Activated naive CD4-positive, alpha-beta T cell treated with anti-CD3 and anti-CD28 coated beads for 36 hours (primary cell): ENCODE data around the gene CCN5. TPM values are rescaled to one million over a fixed set of nuclear protein-coding genes. Genes with fewer than 3 reads are reported as not detected.

Source experiments
- CTCF ChIA-PET: fragments of 350-600 bp; sonication (Branson Sonifier 250); formaldehyde crosslinking; loops from one replicate; lab custom pipeline; 2021; ENCODE audit warnings: antibody characterized with exemption; lab: Charles Lee
- DNase-seq: peaks from one replicate; pipeline ENCODE4 v3.0.0-alpha.2; 2020
- H3K27ac Mint-ChIP-seq: one replicate; pipeline ENCODE4 v1.8.0; 2021; ENCODE audit warnings: mild to moderate bottlenecking, mixed read lengths
- H3K27me3 Mint-ChIP-seq: one replicate; pipeline ENCODE4 v1.8.0; 2021; ENCODE audit warnings: low read depth, mixed read lengths
- H3K36me3 Mint-ChIP-seq: one replicate; pipeline ENCODE4 v1.8.0; 2021; ENCODE audit warnings: low read depth, mixed read lengths
- H3K4me1 Mint-ChIP-seq: one replicate; pipeline ENCODE4 v1.8.0; 2021; ENCODE audit warnings: low read depth, mixed read lengths
- H3K4me3 Mint-ChIP-seq: one replicate; pipeline ENCODE4 v1.8.0; 2021; ENCODE audit warnings: mild to moderate bottlenecking, moderate library complexity, mixed read lengths
- H3K9me3 Mint-ChIP-seq: one replicate; pipeline ENCODE4 v1.8.0; 2021; ENCODE audit warnings: mixed read lengths
- intact Hi-C: fragments of 100-400 bp; cut with micrococcal nuclease; formaldehyde crosslinking; loops from one replicate; pipeline ENCODE4 v1.15.1; 2023
- total RNA-seq, 2 experiments: library from RNA; stranded (reverse); gene quantifications; one replicate each; pipeline ENCODE4 v1.2.3, GENCODE V29; 2021

Gene CCN5
- total RNA-seq, 2 experiments from 2014 or later, result not detected

- H3K4me1 Mint-ChIP-seq, result peaks cover 30% of the 10 kb centered on the region
- H3K4me3 Mint-ChIP-seq, result no peak overlapping the region
- H3K27ac Mint-ChIP-seq, result no peak overlapping the region
- intact Hi-C loops, result loop anchor here (5.0 to 10.0 kb wide), 2 partner anchors 240 to 518 kb away; no protein-coding TSS in a partner anchor
- CTCF ChIA-PET, result interaction anchor here (6.7 kb wide), 1 partner anchor 51 kb away, joined by 90 read pairs; no protein-coding TSS in a partner anchor
- no peak for DNase-seq
- H3K36me3 Mint-ChIP-seq, result no peaks in the 10 kb centered on the region
- no peaks in the 10 kb centered on the region for H3K27me3 Mint-ChIP-seq
- H3K9me3 Mint-ChIP-seq, result no peaks in the 10 kb centered on the region
Observed at GRCh38 chr20:44734938-44735337, 19.8 kb downstream of the CCN5 start.

GRCh38 chr20:44735816-44736169 lies 20.6 kb downstream of the CCN5 start:
- no peaks in the 10 kb centered on the region for H3K9me3 Mint-ChIP-seq
- CTCF ChIA-PET, result interaction anchor here (6.7 kb wide), 1 partner anchor 52 kb away, joined by 90 read pairs; no protein-coding TSS in a partner anchor
- intact Hi-C loops, result loop anchor here (10.0 kb wide), 1 partner anchor 241 kb away; no protein-coding TSS in a partner anchor
- H3K27me3 Mint-ChIP-seq, result no peaks in the 10 kb centered on the region
- peaks cover 30% of the 10 kb centered on the region for H3K4me1 Mint-ChIP-seq
- no peak for DNase-seq
- peak overlapping the region; percentile 67 for H3K4me3 Mint-ChIP-seq
- H3K36me3 Mint-ChIP-seq, result no peaks in the 10 kb centered on the region
- H3K27ac Mint-ChIP-seq, result no peak overlapping the region

GRCh38 chr20:44736170-44737021 lies 21.2 kb downstream of the CCN5 start:
- Mint-ChIP-seq H3K27ac (no peak overlapping the region), H3K4me1 (peaks cover 30% of the 10 kb centered on the region), H3K4me3 (peak overlapping the region; percentile 67), H3K36me3 (no peaks in the 10 kb centered on the region), H3K9me3 (no peaks in the 10 kb centered on the region), H3K27me3 (no peaks in the 10 kb centered on the region)
- intact Hi-C loops, result loop anchor here (10.0 kb wide), 1 partner anchor 242 kb away; no protein-coding TSS in a partner anchor
- CTCF ChIA-PET, result interaction anchor here (0.8 to 3.4 kb wide), 4 partner anchors 11 to 132 kb away, joined by 3 to 19 read pairs (median 3); no protein-coding TSS in a partner anchor
- peak; percentile 49 for DNase-seq

DNA sequence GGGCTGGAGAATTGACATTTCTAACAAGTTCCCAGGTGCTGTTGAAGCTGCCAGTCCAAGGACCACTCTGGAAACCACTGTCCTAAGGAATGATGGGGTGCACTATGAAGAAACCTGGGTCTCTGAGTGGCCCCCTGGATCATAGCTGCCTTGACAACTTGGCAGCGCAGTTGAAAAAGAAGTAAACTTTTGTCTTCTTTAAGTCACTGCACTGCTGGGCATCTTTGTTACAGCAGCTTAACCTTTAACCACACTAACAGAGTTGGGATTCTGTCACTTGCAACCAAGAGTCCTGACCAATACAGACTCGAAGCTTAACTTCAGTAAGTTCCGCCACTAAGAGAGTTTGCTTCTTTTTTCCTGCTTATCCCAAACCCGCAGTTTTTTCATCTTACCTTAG lies 21.9 kb downstream of the CCN5 start:
- no peaks in the 10 kb centered on the region for H3K36me3 Mint-ChIP-seq
- H3K27me3 Mint-ChIP-seq, result no peaks in the 10 kb centered on the region
- CTCF ChIA-PET, result interaction anchor here (0.5 to 3.4 kb wide), 5 partner anchors 10 to 178 kb away, joined by 3 to 19 read pairs (median 3); no protein-coding TSS in a partner anchor
- H3K27ac Mint-ChIP-seq, result no peak overlapping the region
- no peak overlapping the region for H3K4me3 Mint-ChIP-seq
- H3K4me1 Mint-ChIP-seq, result peaks cover 27% of the 10 kb centered on the region
- DNase-seq, result no peak
- intact Hi-C loops, result loop anchor here (10.0 kb wide), 1 partner anchor 242 kb away; no protein-coding TSS in a partner anchor
- no peaks in the 10 kb centered on the region for H3K9me3 Mint-ChIP-seq

GRCh38 chr20:44738813-44739477 lies 23.8 kb downstream of the CCN5 start:
- Mint-ChIP-seq H3K27me3 (no peaks in the 10 kb centered on the region), H3K36me3 (no peaks in the 10 kb centered on the region), H3K4me3 (peak overlapping the region; percentile 58), H3K4me1 (peaks cover 13% of the 10 kb centered on the region), H3K27ac (no peak overlapping the region), H3K9me3 (no peaks in the 10 kb centered on the region)
- peak; percentile 81 for DNase-seq
- CTCF ChIA-PET, result interaction anchor here (3.4 kb wide), 1 partner anchor 54 kb away, joined by 19 read pairs; no protein-coding TSS in a partner anchor
- intact Hi-C loops, result loop anchor here (10.0 kb wide), 1 partner anchor 244 kb away; no protein-coding TSS in a partner anchor

DNA sequence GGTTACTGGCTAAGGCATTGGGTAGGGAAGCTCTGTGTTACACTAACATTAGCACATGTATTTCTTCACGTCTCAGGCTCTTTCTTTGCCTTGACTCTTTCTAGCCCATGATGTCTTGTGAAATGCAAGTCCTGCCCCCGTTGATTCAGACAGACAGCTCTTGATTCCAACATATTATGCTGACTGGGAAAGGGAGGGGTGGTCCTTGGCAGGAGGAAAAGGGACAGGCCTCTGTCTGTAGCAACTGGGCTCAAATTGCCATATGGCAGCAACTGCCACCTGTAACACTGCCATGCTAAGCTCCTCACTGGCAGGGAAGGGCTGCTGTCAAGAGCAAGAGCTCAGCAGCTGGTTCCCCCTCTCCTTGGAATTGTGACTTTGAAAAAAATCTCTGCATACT lies 24.8 kb downstream of the CCN5 start:
- DNase-seq, result no peak
- Mint-ChIP-seq H3K4me1 (peaks cover 13% of the 10 kb centered on the region), H3K4me3 (no peak overlapping the region), H3K9me3 (no peaks in the 10 kb centered on the region), H3K27me3 (no peaks in the 10 kb centered on the region), H3K27ac (no peak overlapping the region), H3K36me3 (no peaks in the 10 kb centered on the region)
- CTCF ChIA-PET, result no interaction called here
- intact Hi-C loops, result loop anchor here (10.0 kb wide), 1 partner anchor 245 kb away; no protein-coding TSS in a partner anchor

GRCh38 chr20:44742304-44743079 lies 27.3 kb downstream of the CCN5 start:
- H3K36me3 Mint-ChIP-seq, result peaks cover 2% of the 10 kb centered on the region
- intact Hi-C loops, result no loop called here
- H3K4me3 Mint-ChIP-seq, result no peak overlapping the region
- no peaks in the 10 kb centered on the region for H3K9me3 Mint-ChIP-seq
- DNase-seq, result no peak
- no peak overlapping the region for H3K27ac Mint-ChIP-seq
- CTCF ChIA-PET, result interaction anchor here (1.6 kb wide), 1 partner anchor 58 kb away, joined by 3 read pairs; no protein-coding TSS in a partner anchor
- peaks cover 6% of the 10 kb centered on the region for H3K27me3 Mint-ChIP-seq
- H3K4me1 Mint-ChIP-seq, result peaks cover 19% of the 10 kb centered on the region

DNA sequence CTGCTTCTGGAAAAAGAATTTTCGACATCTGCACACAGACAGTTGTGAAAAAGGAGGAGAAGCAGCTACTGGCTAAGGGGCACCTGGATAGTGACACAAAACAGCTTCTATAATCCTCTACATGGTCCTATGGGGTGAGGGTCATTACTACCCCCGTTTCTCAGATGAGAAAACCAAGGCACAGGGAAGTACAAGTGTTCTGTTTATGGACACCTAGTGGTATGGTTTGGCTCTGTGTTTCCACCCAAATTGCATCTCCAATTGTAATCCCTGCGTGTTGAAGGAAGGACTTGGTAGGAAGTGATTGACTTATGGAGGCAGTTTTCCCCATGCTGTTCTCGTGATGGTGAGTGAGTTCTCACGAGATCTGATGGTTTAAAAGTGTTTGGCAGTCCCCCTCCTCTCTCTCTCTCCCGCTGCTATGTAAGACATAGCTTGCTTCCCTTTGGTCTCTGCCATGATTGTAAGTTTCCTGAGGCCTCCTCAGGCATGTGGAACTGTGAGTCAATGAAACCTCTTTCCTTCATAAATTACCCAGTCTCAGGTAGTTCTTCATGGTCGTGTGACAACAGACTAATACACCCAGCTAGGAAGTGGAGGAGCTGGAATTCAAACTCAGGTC lies 28.0 kb downstream of the CCN5 start:
- Mint-ChIP-seq H3K4me1 (peaks cover 21% of the 10 kb centered on the region), H3K36me3 (peaks cover 2% of the 10 kb centered on the region), H3K27ac (no peak overlapping the region), H3K27me3 (peaks cover 7% of the 10 kb centered on the region), H3K4me3 (no peak overlapping the region), H3K9me3 (no peaks in the 10 kb centered on the region)
- intact Hi-C loops, result no loop called here
- CTCF ChIA-PET, result interaction anchor here (1.0 to 1.6 kb wide), 2 partner anchors 9 to 58 kb away, joined by 3 read pairs; no protein-coding TSS in a partner anchor
- no peak for DNase-seq

GRCh38 chr20:44743916-44744655 lies 28.9 kb downstream of the CCN5 start:
- H3K4me3 Mint-ChIP-seq, result no peak overlapping the region
- DNase-seq, result no peak
- H3K4me1 Mint-ChIP-seq, result peaks cover 17% of the 10 kb centered on the region
- no peak overlapping the region for H3K27ac Mint-ChIP-seq
- peaks cover 7% of the 10 kb centered on the region for H3K27me3 Mint-ChIP-seq
- intact Hi-C loops, result no loop called here
- CTCF ChIA-PET, result interaction anchor here (1.0 to 1.2 kb wide), 2 partner anchors 8 to 135 kb away, joined by 3 read pairs; no protein-coding TSS in a partner anchor
- H3K36me3 Mint-ChIP-seq, result peaks cover 2% of the 10 kb centered on the region
- H3K9me3 Mint-ChIP-seq, result no peaks in the 10 kb centered on the region

DNA sequence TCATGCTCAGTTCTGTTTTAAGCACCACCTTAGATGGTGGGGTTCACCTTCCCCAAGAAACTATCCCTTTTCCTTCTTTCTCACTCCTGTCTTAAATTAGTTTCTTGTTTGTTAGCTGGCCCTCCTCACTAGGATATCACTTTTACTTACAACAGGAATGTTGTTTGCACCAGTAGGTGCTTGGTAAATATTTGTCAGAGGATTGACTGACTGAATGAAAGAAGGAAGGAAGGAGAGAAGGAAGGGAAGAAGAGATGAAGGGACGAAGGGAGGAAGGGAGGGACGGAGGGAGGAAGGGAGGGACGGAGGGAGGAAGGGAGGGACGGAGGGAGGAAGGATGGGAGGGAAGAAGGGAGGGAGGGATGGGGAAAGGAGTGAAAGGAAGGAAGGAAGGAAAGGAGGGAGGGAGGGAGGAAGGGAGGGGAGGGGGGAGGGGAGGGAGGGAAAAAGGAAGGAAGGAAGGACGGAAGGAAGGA lies 30.0 kb downstream of the CCN5 start:
- intact Hi-C loops, result loop anchor here (5.0 kb wide), 1 partner anchor 67 kb away; the partner anchor contains the start of gene RIMS4
- CTCF ChIA-PET, result interaction anchor here (1.2 to 3.2 kb wide), 2 partner anchors 63 to 136 kb away, joined by 3 to 12 read pairs; no protein-coding TSS in a partner anchor
- Mint-ChIP-seq H3K27ac (no peak overlapping the region), H3K36me3 (peaks cover 2% of the 10 kb centered on the region), H3K4me1 (peaks cover 17% of the 10 kb centered on the region), H3K9me3 (no peaks in the 10 kb centered on the region), H3K27me3 (peaks cover 7% of the 10 kb centered on the region), H3K4me3 (peak overlapping the region; percentile 71)
- DNase-seq, result no peak
